Measurements from ENCODE around the gene FDXR.

The FDXR gene

GRCh38 chr17:74862108-74862901, 10.5 kb downstream of the FDXR start:
- TF ChIP-seq, protein P1, sequence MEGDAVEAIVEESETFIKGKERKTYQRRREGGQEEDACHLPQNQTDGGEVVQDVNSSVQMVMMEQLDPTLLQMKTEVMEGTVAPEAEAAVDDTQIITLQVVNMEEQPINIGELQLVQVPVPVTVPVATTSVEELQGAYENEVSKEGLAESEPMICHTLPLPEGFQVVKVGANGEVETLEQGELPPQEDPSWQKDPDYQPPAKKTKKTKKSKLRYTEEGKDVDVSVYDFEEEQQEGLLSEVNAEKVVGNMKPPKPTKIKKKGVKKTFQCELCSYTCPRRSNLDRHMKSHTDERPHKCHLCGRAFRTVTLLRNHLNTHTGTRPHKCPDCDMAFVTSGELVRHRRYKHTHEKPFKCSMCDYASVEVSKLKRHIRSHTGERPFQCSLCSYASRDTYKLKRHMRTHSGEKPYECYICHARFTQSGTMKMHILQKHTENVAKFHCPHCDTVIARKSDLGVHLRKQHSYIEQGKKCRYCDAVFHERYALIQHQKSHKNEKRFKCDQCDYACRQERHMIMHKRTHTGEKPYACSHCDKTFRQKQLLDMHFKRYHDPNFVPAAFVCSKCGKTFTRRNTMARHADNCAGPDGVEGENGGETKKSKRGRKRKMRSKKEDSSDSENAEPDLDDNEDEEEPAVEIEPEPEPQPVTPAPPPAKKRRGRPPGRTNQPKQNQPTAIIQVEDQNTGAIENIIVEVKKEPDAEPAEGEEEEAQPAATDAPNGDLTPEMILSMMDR (IDR thresholded peaks at IDR 0.05) = peak; percentile 55
- Histone ChIP-seq H3K4me3 (ENCODE audit: low read depth in 1 of 2, low read length in 1 of 2) (no peak overlapping the region), H3K9me3 (no peaks in the 10 kb centered on the region), H3K36me3 (no peaks in the 10 kb centered on the region), H3K4me1 (ENCODE audit: control insufficient read depth in 1 of 2, insufficient read depth in 1 of 2, low read depth in 1 of 2, low read length in 1 of 2) (peaks cover 6 to 25% of the 10 kb centered on the region in 2 experiments), H3K27ac (no peak overlapping the region), H3K27me3 (peaks cover 66% of the 10 kb centered on the region)

DNA sequence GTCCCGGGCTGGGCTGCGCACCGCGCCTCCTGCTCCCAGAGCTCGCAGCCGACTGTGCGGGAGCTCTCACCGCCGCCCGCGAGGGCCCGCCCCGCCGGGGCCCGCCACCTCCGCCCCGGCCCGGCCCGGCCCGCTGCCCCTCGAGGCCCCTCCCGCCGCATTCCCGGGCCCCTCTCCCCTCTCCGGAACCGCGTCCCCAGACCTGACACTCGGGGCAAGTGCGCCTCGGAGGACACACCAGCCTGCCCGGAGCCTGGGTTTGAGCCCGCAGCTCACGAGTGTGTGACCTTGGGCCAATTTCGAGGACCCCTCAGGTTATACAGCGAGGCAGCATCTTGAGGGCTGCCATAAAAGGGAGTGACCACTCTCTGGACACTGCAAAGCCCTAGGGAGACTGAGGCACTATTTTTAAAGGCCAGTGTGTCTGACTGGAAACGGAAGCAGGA, 11.1 kb downstream of the FDXR start:
- no peaks in the 10 kb centered on the region for H3K36me3 ChIP-seq
- no peak overlapping the region for H3K4me3 ChIP-seq (ENCODE audit: low read depth in 1 of 2, low read length in 1 of 2)
- no peaks in the 10 kb centered on the region for H3K9me3 ChIP-seq
- peaks cover 6 to 25% of the 10 kb centered on the region in 2 experiments for H3K4me1 ChIP-seq (ENCODE audit: control insufficient read depth in 1 of 2, insufficient read depth in 1 of 2, low read depth in 1 of 2, low read length in 1 of 2)
- H3K27me3 ChIP-seq = peaks cover 72% of the 10 kb centered on the region
- TF ChIP-seq, protein P1 (IDR thresholded peaks at IDR 0.05) = no peak
- no peak overlapping the region for H3K27ac ChIP-seq

DNA sequence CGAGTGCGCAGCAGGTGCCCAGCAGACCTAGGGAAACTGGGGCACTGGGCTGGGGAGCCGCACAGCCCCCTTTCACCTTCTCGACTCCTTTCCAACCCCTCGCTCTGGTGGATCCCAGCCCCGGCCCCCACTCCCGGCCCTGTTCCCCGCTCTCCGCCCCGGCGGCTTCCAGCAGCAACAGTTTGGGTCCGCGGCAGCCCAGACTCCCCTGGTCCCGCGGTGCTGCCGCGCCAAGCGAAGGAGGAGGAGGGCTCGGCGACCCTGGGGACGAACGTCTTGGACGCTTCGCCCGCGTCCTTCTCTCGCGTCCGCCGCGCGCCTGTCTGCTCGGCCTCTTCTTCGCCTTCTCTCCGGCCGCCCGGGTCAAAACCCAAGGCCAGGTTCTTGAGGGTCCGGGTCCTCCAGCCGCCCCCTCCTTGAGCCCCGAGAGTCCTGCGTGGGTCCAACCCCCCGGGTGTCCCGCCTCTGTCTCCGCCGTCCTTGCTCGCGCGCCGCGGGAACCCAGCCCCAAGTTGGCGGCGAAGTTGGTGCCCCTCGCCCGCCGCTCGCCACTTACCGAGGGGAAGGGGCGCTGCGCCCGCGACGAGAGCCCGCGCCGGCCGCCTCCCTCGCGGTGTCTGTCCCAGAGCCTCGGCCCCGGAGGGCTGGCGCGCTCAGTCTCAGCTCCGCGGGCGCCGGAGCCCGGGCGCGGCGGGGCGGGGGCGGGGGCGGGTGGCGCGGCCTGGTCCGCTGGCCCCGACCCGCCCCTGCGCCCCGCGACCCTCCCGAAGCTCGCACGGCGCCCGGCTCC, 11.7 kb downstream of the FDXR start:
- Histone ChIP-seq H3K9me3 (no peaks in the 10 kb centered on the region), H3K27me3 (peaks cover 79% of the 10 kb centered on the region), H3K4me1 (ENCODE audit: control insufficient read depth in 1 of 2, insufficient read depth in 1 of 2, low read depth in 1 of 2, low read length in 1 of 2) (peaks cover 6 to 25% of the 10 kb centered on the region in 2 experiments), H3K4me3 (ENCODE audit: low read depth in 1 of 2, low read length in 1 of 2) (no peak overlapping the region), H3K36me3 (no peaks in the 10 kb centered on the region), H3K27ac (no peak overlapping the region)
- TF ChIP-seq, protein P1 (IDR thresholded peaks at IDR 0.05) = no peak

DNA sequence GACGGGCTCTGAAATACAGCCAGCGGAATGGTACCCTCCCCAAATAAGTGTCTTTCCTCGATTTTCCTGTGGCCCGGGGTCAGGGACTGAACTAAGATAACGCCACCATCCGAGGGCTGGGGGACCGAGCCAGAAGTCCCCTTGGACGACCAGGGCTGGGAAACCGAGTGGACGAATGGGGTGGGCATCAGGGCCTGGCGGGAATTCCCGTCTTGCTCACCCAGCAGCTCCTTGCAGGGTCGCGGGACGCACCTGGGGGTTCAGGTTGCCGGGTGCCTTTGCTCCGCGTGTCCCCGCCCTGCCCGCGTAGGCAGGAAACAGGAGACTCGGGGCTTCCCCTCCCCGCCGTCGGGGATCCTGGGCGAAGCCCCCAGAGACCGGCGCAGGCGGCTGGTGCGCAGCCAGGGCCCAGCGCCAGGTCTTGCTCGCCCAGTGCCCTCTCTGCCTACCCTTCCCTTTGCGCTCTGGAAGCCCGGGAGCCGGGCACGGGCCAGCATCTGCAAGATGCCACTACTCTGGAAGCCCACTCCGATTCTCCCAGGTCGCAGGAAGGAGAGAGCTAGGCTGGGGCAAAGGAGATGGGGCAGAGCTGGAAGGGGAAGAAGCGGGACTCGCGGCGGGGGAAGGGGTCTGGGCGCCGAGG, 12.4 kb downstream of the FDXR start:
- Histone ChIP-seq H3K36me3 (no peaks in the 10 kb centered on the region), H3K9me3 (no peaks in the 10 kb centered on the region), H3K27me3 (peaks cover 86% of the 10 kb centered on the region), H3K27ac (no peak overlapping the region), H3K4me1 (ENCODE audit: control insufficient read depth in 1 of 2, insufficient read depth in 1 of 2, low read depth in 1 of 2, low read length in 1 of 2) (peaks cover 6 to 25% of the 10 kb centered on the region in 2 experiments), H3K4me3 (ENCODE audit: low read depth in 1 of 2, low read length in 1 of 2) (no peak overlapping the region)
- TF ChIP-seq, protein P1 (IDR thresholded peaks at IDR 0.05) = no peak

- Histone ChIP-seq H3K36me3 (no peaks in the 10 kb centered on the region), H3K4me1 (ENCODE audit: control insufficient read depth in 1 of 2, insufficient read depth in 1 of 2, low read depth in 1 of 2, low read length in 1 of 2) (peaks cover 6 to 21% of the 10 kb centered on the region in 2 experiments), H3K27ac (no peak within 1 kb of the TSS), H3K27me3 (peaks cover 93% of the 10 kb centered on the region), H3K9me3 (no peaks in the 10 kb centered on the region), H3K4me3 (ENCODE audit: low read depth in 1 of 2, low read length in 1 of 2) (peak within 1 kb of the TSS in 1 of 2 experiments; percentile 41)
- TF ChIP-seq, protein P1 (IDR thresholded peaks at IDR 0.05) = peak; percentile 39
These were observed 13.2 kb downstream of the FDXR start, which contains the start of gene GRIN2C for GRCh38 chr17:74859459-74860228. GRIN2C (minus strand) TSS chr17:74859885; CDS start chr17:74855092, 4,793 bp downstream.
